ENCODE measurements around the gene PARVB.

The PARVB gene

GRCh38 chr22:44204739-44205515 is 180.8 kb downstream of the PARVB start:
- no peak overlapping the region for H3K4me3 ChIP-seq (ENCODE audit: low read depth in 1 of 5, low read length in 5 of 5)
- H3K27ac ChIP-seq (ENCODE audit: low read depth, low read length) = no peak overlapping the region
- no peak overlapping the region for H3K9ac ChIP-seq (ENCODE audit: low read length in 5 of 5)
- peaks cover 5 to 33% (median 27%) of the 10 kb centered on the region in 5 donors for H3K27me3 ChIP-seq (ENCODE audit: control insufficient read depth in 5 of 5, insufficient read depth in 4 of 5, low read length in 5 of 5)
- peaks cover 0 to 10% (median 0%) of the 10 kb centered on the region in 5 donors for H3K36me3 ChIP-seq (ENCODE audit: control insufficient read depth in 5 of 5, insufficient read depth in 5 of 5, low read length in 5 of 5)
- H3K9me3 ChIP-seq (ENCODE audit: control insufficient read depth in 5 of 5, low read length in 5 of 5) = peaks cover 3 to 16% (median 10%) of the 10 kb centered on the region in 5 donors
- H3K4me1 ChIP-seq (ENCODE audit: control insufficient read depth in 5 of 5, insufficient read depth in 5 of 5, low read length in 5 of 5) = peaks cover 0 to 5% (median 0%) of the 10 kb centered on the region in 5 donors

- Histone ChIP-seq H3K4me1 (ENCODE audit: control insufficient read depth in 5 of 5, insufficient read depth in 5 of 5, low read length in 5 of 5) (peaks cover 0 to 4% (median 0%) of the 10 kb centered on the region in 5 donors), H3K4me3 (ENCODE audit: low read depth in 1 of 5, low read length in 5 of 5) (no peak overlapping the region), H3K27ac (ENCODE audit: low read depth, low read length) (no peak overlapping the region), H3K9me3 (ENCODE audit: control insufficient read depth in 5 of 5, low read length in 5 of 5) (peaks cover 5 to 19% (median 14%) of the 10 kb centered on the region in 5 donors), H3K36me3 (ENCODE audit: control insufficient read depth in 5 of 5, insufficient read depth in 5 of 5, low read length in 5 of 5) (peaks cover 0 to 10% (median 0%) of the 10 kb centered on the region in 5 donors), H3K27me3 (ENCODE audit: control insufficient read depth in 5 of 5, insufficient read depth in 4 of 5, low read length in 5 of 5) (peaks cover 5 to 27% (median 21%) of the 10 kb centered on the region in 5 donors), H3K9ac (ENCODE audit: low read length in 5 of 5) (no peak overlapping the region)
Measured at GRCh38 chr22:44205516-44206329, 181.6 kb downstream of the PARVB start.

- Histone ChIP-seq H3K36me3 (ENCODE audit: control insufficient read depth in 5 of 5, insufficient read depth in 5 of 5, low read length in 5 of 5) (peaks cover 0 to 10% (median 0%) of the 10 kb centered on the region in 5 donors), H3K4me3 (ENCODE audit: low read depth in 1 of 5, low read length in 5 of 5) (no peak overlapping the region), H3K27ac (ENCODE audit: low read depth, low read length) (no peak overlapping the region), H3K4me1 (ENCODE audit: control insufficient read depth in 5 of 5, insufficient read depth in 5 of 5, low read length in 5 of 5) (no peaks in the 10 kb centered on the region), H3K27me3 (ENCODE audit: control insufficient read depth in 5 of 5, insufficient read depth in 4 of 5, low read length in 5 of 5) (peaks cover 3 to 22% (median 18%) of the 10 kb centered on the region in 5 donors), H3K9ac (ENCODE audit: low read length in 5 of 5) (no peak overlapping the region), H3K9me3 (ENCODE audit: control insufficient read depth in 5 of 5, low read length in 5 of 5) (peaks cover 5 to 19% (median 14%) of the 10 kb centered on the region in 5 donors)
Measured at GRCh38 chr22:44206330-44206645, 182.2 kb downstream of the PARVB start.

- Histone ChIP-seq H3K9ac (ENCODE audit: low read length in 5 of 5) (no peak overlapping the region), H3K36me3 (ENCODE audit: control insufficient read depth in 5 of 5, insufficient read depth in 5 of 5, low read length in 5 of 5) (peaks cover 0 to 10% (median 0%) of the 10 kb centered on the region in 5 donors), H3K4me1 (ENCODE audit: control insufficient read depth in 5 of 5, insufficient read depth in 5 of 5, low read length in 5 of 5) (no peaks in the 10 kb centered on the region)
Measured at GRCh38 chr22:44206696-44207095, 182.6 kb downstream of the PARVB start.

GRCh38 chr22:44207173-44207980 is 183.3 kb downstream of the PARVB start:
- H3K36me3 ChIP-seq (ENCODE audit: control insufficient read depth in 5 of 5, insufficient read depth in 5 of 5, low read length in 5 of 5) = peaks cover 0 to 10% (median 0%) of the 10 kb centered on the region in 5 donors
- no peak overlapping the region for H3K4me3 ChIP-seq (ENCODE audit: low read depth in 1 of 5, low read length in 5 of 5)
- H3K27me3 ChIP-seq (ENCODE audit: control insufficient read depth in 5 of 5, insufficient read depth in 4 of 5, low read length in 5 of 5) = peaks cover 0 to 19% (median 9%) of the 10 kb centered on the region in 5 donors
- H3K9ac ChIP-seq (ENCODE audit: low read length in 5 of 5) = no peak overlapping the region
- peaks cover 0 to 3% (median 0%) of the 10 kb centered on the region in 5 donors for H3K4me1 ChIP-seq (ENCODE audit: control insufficient read depth in 5 of 5, insufficient read depth in 5 of 5, low read length in 5 of 5)
- H3K9me3 ChIP-seq (ENCODE audit: control insufficient read depth in 5 of 5, low read length in 5 of 5) = peaks cover 5 to 19% (median 14%) of the 10 kb centered on the region in 5 donors
- H3K27ac ChIP-seq (ENCODE audit: low read depth, low read length) = no peak overlapping the region

More at GRCh38 chr22:44206696-44207095, 182.6 kb downstream of the PARVB start:
- Histone ChIP-seq H3K9me3 (ENCODE audit: control insufficient read depth in 5 of 5, low read length in 5 of 5) (peaks cover 5 to 19% (median 14%) of the 10 kb centered on the region in 5 donors), H3K4me3 (ENCODE audit: low read depth in 1 of 5, low read length in 5 of 5) (no peak overlapping the region), H3K27ac (ENCODE audit: low read depth, low read length) (no peak overlapping the region), H3K27me3 (ENCODE audit: control insufficient read depth in 5 of 5, insufficient read depth in 4 of 5, low read length in 5 of 5) (peaks cover 0 to 20% (median 14%) of the 10 kb centered on the region in 5 donors)

- Histone ChIP-seq H3K4me1 (ENCODE audit: control insufficient read depth in 5 of 5, insufficient read depth in 5 of 5, low read length in 5 of 5) (peaks cover 0 to 6% (median 0%) of the 10 kb centered on the region in 5 donors), H3K27me3 (ENCODE audit: control insufficient read depth in 5 of 5, insufficient read depth in 4 of 5, low read length in 5 of 5) (peaks cover 0 to 14% (median 9%) of the 10 kb centered on the region in 5 donors), H3K36me3 (ENCODE audit: control insufficient read depth in 5 of 5, insufficient read depth in 5 of 5, low read length in 5 of 5) (peaks cover 0 to 10% (median 0%) of the 10 kb centered on the region in 5 donors), H3K9me3 (ENCODE audit: control insufficient read depth in 5 of 5, low read length in 5 of 5) (peaks cover 5 to 19% (median 14%) of the 10 kb centered on the region in 5 donors), H3K9ac (ENCODE audit: low read length in 5 of 5) (no peak overlapping the region), H3K27ac (ENCODE audit: low read depth, low read length) (no peak overlapping the region), H3K4me3 (ENCODE audit: low read depth in 1 of 5, low read length in 5 of 5) (no peak overlapping the region)
Measured at GRCh38 chr22:44207981-44208317, 183.8 kb downstream of the PARVB start.

- no peak overlapping the region for H3K9ac ChIP-seq (ENCODE audit: low read length in 5 of 5)
- peaks cover 0 to 6% (median 0%) of the 10 kb centered on the region in 5 donors for H3K4me1 ChIP-seq (ENCODE audit: control insufficient read depth in 5 of 5, insufficient read depth in 5 of 5, low read length in 5 of 5)
- H3K27ac ChIP-seq (ENCODE audit: low read depth, low read length) = no peak overlapping the region
- H3K4me3 ChIP-seq (ENCODE audit: low read depth in 1 of 5, low read length in 5 of 5) = no peak overlapping the region
- peaks cover 0 to 14% (median 9%) of the 10 kb centered on the region in 5 donors for H3K27me3 ChIP-seq (ENCODE audit: control insufficient read depth in 5 of 5, insufficient read depth in 4 of 5, low read length in 5 of 5)
- peaks cover 0 to 7% (median 0%) of the 10 kb centered on the region in 5 donors for H3K36me3 ChIP-seq (ENCODE audit: control insufficient read depth in 5 of 5, insufficient read depth in 5 of 5, low read length in 5 of 5)
- H3K9me3 ChIP-seq (ENCODE audit: control insufficient read depth in 5 of 5, low read length in 5 of 5) = peaks cover 5 to 20% (median 14%) of the 10 kb centered on the region in 5 donors
Measured at GRCh38 chr22:44209343-44209742, 185.2 kb downstream of the PARVB start.

- Histone ChIP-seq H3K4me1 (ENCODE audit: control insufficient read depth in 5 of 5, insufficient read depth in 5 of 5, low read length in 5 of 5) (peaks cover 0 to 6% (median 0%) of the 10 kb centered on the region in 5 donors), H3K36me3 (ENCODE audit: control insufficient read depth in 5 of 5, insufficient read depth in 5 of 5, low read length in 5 of 5) (peaks cover 0 to under 1% (median 0%) of the 10 kb centered on the region in 5 donors), H3K27ac (ENCODE audit: low read depth, low read length) (no peak overlapping the region), H3K4me3 (ENCODE audit: low read depth in 1 of 5, low read length in 5 of 5) (no peak overlapping the region), H3K9ac (ENCODE audit: low read length in 5 of 5) (no peak overlapping the region), H3K27me3 (ENCODE audit: control insufficient read depth in 5 of 5, insufficient read depth in 4 of 5, low read length in 5 of 5) (peaks cover 0 to 8% (median 6%) of the 10 kb centered on the region in 5 donors), H3K9me3 (ENCODE audit: control insufficient read depth in 5 of 5, low read length in 5 of 5) (peaks cover 9 to 32% (median 22%) of the 10 kb centered on the region in 5 donors)
Measured at GRCh38 chr22:44210722-44211121, 186.6 kb downstream of the PARVB start.

- no peak overlapping the region for H3K27ac ChIP-seq (ENCODE audit: low read depth, low read length)
- H3K9ac ChIP-seq (ENCODE audit: low read length in 5 of 5) = no peak overlapping the region
- H3K4me1 ChIP-seq (ENCODE audit: control insufficient read depth in 5 of 5, insufficient read depth in 5 of 5, low read length in 5 of 5) = peaks cover 0 to 6% (median 0%) of the 10 kb centered on the region in 5 donors
- H3K4me3 ChIP-seq (ENCODE audit: low read depth in 1 of 5, low read length in 5 of 5) = no peak overlapping the region
- no peaks in the 10 kb centered on the region for H3K36me3 ChIP-seq (ENCODE audit: control insufficient read depth in 5 of 5, insufficient read depth in 5 of 5, low read length in 5 of 5)
- peaks cover 0 to 6% (median 3%) of the 10 kb centered on the region in 5 donors for H3K27me3 ChIP-seq (ENCODE audit: control insufficient read depth in 5 of 5, insufficient read depth in 4 of 5, low read length in 5 of 5)
- H3K9me3 ChIP-seq (ENCODE audit: control insufficient read depth in 5 of 5, low read length in 5 of 5) = peaks cover 9 to 34% (median 22%) of the 10 kb centered on the region in 5 donors
Measured at GRCh38 chr22:44211256-44211945, 187.3 kb downstream of the PARVB start.
